HG02678 (cell line): ENCODE data around the gene BLNK.

Experiments used
- ATAC-seq: cut with Tn5 transposase; IDR thresholded peaks from one replicate; pipeline ENCODE4 v1.9.1; 2021; ENCODE audit warnings: mild to moderate bottlenecking, moderate library complexity; ENCODE audit not compliant: unreplicated experiment

BLNK gene

DNA sequence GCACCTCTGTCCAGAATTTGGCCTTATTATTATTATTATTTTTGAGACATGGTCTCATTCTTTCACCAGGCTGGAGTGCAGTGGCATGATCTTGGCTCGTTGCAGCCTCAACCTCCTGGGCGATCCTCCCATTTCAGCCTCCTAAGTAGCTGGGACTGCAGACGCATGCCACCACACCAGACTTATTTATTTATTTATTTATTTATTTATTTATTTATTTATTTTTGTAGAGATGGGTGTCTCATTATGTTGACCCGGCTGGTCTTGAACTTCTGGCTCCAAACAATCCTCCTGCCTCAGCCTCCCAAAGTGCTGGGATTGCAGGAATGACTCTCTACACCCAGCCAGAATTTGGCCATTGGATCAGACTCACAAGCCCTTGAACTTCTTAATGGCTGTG is 6.4 kb downstream of the BLNK start:
- ATAC-seq: no peak

DNA sequence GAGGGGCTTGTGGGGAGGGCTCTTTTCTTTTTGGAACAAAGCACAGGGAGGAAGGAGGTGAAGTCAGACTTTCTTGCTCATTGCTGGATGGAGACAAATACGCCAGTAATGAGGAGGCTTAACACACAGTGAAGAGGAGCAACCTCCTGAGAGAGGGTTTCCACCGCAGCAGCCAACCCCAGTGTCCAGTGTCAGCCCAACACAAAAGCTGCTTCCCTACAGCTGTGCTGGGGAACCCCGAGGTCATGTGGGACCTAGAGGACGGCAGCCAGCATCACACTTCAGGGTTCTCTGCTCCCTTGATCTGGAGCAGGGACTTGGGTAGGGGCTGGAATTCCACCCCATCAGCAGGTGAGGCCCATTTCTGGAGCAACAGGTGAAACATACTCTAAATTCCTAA is 7.7 kb downstream of the BLNK start:
- ATAC-seq: no peak

DNA sequence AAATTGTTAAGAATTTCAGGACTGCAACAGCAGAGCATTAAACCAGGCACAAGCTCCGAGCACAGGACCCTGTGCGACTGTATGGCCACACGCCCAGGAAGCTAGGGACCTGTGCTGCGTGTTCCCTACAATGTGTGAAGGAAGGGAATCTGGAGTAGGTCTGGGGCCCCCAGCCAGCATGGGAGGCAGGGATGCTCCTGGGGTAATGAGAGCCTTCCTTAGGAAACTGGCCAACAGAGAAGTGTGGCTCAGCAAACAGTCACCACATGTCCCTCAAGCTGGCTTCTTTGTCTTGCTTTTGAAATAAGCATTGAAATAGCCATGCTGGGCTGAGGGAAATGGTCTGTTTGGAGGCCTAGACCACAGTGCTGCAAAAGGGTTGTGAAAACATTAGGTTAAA is 8.2 kb downstream of the BLNK start:
- no peak for ATAC-seq

DNA sequence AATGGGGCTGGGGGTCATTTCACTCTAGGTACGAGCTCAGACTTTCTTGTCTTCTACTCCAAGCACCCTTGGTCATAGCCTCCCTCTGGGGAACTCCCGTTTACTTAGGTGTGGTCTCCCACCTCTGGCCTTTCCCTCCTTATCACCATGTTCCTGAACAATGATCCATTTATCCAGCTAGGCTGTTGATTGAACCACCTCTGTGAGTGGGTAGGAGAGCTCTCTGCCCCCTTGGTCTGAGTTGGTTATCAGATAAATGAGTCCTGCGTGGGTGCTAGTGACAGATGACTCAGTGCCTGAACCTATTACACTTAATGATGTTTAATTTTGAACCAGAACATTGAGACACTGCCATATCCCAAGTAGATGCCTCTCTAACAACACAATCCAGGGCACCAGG is 9.4 kb downstream of the BLNK start:
- no peak for ATAC-seq

DNA sequence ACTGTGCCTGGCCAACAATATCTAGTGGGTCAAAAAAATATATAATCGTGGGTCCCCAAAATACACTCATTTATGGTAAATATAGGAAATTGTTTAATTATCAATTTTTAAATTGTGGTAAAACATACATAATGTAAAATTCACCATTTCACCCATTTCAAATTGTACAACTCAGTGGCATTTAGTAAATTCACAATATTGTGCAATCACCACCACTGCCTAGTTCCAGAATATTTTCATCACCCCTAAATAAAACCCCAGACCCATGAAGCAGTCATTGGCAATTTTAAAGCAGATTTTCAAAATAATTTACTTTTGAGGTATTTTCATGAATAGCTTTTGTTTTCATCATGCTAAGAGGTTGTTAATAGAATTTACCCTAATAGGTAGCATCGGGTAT is 10.2 kb downstream of the BLNK start:
- no peak for ATAC-seq

DNA sequence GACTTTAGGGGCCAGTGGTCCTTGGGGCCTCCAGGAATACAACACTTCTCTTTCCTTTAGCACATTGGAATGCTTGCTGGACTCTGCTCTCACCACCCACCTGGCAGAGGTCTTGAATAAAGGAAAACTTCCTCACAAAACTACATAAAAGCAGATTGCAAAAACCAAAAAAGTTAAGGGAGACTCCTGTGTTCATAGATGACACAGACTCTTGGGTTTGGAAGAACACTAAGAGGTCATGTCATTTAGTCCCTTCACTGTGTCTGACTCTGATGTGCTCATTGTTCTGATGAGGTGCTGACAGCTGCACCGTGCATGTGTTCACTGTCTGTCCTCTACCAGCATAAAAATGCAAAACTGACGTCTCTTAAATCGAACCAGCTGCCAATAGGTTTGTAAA is 11.4 kb downstream of the BLNK start:
- peak; percentile 37 for ATAC-seq

DNA sequence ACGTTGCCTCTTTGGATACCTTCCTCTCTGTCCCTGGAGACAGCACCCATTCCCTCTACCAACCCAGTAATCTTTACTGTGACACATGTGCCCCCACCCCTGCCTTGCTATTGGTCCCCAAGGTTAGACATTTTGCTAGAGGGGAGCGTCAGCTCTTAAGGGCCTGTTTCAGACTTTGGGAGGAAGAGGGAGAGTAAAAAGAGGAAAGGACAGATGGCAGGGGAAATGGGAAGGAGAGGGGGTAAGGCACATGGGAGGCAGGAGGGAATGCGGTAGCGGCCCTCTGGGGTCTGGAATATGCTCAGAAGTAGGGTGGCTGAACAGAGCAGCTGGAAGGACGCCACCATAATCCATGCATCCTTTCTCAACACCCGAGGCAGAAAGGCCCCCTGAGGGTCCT is 12.2 kb downstream of the BLNK start:
- no peak for ATAC-seq

DNA sequence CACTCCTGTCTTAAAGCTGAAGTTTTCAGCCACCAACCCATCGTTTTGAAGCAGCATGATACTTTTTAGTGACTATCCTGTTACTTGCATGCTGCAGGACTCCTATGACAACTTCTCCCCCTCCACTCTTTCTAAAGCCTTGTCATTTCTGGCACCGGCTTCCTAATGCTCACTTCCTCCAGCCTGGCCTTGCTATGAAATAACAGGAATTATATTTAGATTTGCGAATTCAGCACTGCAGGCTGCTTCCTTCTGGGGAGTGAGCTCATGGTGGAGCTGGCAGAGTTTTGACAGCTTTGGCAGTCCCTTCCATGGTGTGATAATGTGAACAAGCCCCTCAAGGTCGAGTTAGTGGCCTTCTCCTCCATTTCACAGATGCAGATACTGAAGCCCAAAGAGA is 13.4 kb downstream of the BLNK start:
- ATAC-seq: no peak

DNA sequence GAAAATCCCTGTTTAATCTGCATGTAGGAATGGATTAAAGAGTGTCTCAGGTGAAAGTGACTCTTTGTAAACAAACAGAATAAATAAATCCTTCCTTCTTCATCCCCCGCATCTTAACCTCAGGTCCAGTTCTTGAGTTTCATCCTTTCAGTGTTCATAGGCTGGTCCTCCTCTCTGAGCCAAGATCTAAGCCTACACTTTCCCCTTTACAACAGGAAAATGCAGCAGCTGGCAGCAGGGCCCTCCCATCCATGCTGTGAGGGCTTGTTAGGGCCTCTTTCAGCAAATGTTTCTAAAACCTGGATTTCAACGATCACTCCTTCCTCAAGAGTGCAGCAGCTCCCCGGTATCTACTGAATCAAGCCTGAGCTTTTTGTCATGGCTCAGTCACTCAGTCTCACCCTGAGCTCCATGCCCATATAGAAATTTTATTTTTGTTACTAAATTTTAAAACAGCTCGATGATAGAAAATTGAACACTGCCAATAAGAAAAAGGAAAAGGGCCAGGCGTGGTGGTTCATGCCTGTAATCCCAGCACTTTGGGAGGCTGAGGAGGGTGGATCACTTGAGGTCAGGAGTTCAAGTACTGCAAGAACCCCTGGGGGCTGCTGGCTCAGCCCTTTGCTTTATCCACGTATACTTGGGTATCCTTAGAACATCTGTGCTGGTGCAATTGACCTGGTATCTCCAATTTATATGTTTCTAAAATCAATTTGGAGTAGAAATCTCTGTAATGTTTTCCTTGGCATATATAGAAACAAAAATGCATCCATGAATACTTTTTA is 15.6 kb downstream of the BLNK start:
- no peak for ATAC-seq

DNA sequence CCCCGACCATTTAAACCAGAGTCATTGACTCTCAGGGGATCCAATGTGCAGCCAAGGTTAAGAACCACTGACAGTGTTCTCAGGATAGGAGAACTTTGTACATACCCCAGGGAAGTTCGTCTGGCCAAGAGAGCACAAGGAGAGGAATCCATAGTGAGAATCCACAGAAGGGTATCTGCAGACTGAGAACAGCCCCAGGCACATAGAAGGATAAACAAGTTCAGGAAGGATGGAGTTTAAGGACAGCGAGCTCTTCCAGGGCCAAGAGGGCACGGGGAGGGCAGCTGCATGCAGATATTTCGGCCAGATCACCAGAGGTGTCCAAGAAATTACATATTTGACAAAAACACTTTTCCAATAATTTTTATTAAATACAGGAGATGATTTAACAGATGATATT is 16.4 kb downstream of the BLNK start:
- no peak for ATAC-seq

DNA sequence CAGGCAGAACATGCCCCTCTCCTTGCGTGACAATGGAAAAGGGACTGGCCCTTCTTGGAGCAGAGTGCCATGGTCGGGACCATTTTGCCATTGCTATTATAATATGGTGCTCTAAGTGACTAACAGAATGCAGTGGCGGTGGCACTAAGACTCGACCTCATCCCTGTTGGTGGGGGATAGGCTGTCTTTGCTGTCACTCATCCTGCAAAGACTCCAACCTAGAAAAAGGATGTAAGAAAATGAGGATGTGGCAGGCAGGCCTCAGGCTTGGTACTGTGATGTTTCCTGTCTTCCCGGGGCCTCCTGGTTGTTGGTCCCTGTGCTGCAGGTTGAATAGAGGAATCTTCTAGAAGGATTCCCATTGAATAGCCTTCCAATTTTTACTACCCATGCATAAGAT is 18.6 kb downstream of the BLNK start:
- ATAC-seq: no peak

DNA sequence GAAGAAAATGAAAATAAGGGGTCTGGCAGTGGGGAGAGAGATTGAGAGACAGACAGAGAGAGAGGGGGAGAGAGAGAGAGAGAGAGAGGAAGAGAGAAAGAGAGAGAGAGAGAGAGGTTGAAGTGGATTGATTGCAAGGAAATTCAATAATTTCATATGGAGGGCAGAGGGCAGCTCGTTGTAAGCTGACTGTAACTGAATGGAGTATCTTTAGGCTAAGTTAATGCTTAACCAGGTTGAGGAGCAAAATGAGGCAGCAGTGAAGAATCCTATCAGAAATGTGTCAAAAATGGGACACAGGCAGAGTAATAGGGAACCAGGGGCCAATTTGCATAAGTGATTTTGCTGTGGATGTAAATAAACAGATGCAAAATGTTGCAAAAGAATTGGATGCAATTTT is 21.0 kb downstream of the BLNK start:
- ATAC-seq: no peak

DNA sequence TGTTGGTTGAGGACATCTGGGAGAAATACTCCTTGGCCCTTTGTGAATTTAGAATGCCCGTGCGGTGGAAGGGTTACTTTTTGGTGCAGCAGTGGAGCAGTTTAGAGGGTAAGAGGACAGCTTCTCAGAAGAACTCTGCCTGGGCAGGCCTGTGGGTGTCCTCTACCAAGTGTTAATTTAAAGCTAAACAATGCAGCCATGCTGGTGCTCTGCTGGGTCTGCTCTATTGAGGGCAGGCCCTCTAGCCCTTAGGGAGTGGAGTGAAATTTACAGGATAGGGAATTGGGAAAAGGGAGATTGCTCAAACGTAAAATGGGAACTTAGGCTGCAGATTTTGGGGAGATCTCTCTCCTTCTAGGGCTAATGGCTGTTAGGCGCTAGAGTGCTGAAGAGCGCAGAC is 22.1 kb downstream of the BLNK start:
- ATAC-seq: no peak

DNA sequence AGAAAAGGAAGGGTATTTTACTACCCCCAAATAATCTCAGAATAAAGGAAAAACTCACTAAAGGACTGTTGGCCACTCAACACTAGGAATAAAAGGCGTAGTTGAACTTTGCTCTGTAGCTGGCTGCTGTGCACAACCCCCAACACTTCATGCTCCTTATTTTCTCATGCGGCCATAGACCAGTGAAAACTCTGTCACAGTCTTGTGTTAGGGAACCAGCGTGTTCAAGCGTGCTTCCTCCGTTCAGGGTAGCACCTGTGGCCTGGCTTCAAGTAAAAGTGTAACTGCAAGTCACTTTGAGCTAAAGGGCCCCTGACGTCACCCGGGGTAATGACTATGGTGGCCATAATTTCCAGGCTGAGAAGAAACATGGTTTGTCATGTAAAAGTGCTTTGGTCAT is 27.0 kb downstream of the BLNK start:
- peak; percentile 97 for ATAC-seq

DNA sequence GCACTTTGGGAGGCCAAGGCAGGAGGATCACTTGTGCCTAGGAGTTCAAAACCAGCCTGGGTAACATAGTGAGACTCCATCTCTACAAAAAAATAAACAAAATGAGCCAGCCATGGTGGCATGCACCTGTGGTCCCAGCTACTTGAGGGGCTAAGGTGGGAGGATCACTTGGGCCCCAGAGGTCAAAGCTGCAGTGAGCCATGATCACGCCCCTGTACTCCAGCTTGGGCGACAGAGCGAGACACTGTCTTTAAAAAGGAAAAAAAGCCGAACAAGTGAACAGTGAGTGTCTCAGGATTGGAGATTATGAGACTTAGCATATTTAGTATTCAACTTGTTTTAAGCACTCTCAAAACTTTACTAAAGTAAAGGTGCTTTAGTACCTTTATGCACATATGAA is 28.1 kb downstream of the BLNK start:
- no peak for ATAC-seq

DNA sequence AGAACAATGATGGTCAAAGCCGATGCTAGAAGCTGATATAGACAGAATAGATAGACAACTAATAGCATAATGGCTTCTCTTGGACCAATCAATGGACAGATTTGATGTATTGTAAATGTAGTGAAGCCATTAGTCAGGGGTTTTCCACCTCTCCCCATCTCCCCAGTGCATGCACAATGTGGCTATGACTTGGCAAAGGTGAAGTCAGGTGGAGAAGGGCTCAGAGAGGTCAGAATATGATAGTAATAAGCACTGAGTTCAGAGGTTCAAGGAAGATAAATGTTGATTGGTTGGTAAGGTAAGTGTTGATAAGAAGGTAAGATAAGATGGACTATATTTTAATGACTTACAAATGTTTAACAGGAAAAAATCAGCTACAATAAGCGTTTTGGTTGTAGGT is 28.5 kb downstream of the BLNK start:
- no peak for ATAC-seq

DNA sequence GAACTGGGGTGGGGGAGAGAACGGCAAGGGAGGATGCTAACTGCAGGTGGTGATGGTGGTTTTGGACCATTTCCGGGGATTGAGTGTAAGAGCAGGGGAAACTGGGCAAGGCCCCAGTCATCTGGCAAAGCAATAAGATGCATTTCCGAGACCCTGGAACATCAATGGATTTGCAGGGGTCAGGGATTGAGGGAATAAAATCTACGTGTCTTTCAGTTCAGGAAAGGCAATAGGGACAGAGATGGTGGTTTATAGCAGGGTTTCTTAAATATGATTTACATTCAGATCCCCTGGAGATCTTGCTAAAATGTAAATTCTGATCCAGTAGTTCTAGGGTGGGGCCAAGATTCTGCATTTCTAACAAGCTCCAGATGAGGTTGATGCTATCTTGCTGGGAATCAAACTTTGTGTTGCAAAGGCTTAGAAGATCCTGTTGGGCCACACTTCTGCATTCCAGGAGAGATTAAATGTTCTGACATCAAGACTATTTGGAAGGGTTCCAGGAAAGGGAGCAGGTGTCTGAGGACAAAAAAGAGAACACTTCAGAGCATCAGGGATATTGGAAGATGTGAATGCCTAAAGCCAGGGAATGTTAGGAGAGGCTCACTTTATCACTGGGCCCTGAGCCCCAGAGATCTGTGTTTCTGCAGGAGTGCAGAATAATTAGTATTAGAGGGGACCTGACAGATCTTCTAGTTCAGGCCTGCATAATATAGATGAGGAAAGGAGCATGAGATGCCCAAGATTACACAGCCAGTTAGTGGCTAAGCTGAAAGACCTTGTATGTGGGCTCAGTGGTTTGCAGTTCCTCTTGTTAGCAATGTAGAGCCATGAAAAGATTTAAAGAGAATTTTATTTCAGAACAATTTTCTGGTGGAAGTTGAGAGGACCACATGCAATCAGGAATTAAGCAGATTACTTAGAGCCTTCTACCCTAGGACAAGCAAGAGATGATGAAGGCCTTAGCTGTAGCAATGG is 32.4 kb downstream of the BLNK start:
- no peak for ATAC-seq

DNA sequence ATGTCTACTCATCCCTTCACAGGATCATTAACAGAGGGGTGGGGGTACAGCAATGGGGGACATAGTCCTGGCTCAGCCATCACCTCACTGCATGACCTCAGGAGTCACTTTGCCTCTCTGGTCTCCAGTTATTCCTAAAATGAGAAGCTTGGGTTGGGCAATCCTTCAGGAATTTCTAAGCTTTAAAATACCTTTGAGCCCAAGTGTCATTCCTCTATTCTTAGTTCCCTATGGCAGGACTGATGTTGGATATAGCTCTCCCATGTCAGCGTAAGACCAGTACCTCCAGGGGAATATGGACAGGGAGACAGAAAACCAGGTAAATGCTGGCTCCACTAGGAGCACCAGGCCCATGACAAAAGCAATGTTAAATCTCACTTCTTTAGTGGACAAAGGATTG is 34.5 kb downstream of the BLNK start:
- no peak for ATAC-seq

DNA sequence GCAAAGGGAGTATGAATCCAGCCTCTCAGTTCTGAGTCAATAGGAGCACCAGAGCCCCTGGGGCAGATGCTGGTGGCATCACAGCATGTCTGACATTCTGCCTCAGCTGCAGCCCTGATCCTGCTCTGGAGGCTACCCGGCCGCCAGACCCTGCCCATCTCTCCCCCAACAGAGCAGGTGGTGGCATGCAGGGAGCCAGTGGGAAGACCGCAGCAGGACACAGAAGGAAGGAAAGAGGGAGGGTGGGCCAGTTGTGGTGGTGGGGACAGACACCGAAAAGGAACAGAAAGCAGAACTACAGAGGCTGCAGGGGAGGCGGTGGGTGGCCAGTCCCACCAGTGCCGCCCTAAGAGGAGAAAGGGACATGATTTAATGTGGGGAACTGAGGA is 35.3 kb downstream of the BLNK start:
- ATAC-seq: no peak

DNA sequence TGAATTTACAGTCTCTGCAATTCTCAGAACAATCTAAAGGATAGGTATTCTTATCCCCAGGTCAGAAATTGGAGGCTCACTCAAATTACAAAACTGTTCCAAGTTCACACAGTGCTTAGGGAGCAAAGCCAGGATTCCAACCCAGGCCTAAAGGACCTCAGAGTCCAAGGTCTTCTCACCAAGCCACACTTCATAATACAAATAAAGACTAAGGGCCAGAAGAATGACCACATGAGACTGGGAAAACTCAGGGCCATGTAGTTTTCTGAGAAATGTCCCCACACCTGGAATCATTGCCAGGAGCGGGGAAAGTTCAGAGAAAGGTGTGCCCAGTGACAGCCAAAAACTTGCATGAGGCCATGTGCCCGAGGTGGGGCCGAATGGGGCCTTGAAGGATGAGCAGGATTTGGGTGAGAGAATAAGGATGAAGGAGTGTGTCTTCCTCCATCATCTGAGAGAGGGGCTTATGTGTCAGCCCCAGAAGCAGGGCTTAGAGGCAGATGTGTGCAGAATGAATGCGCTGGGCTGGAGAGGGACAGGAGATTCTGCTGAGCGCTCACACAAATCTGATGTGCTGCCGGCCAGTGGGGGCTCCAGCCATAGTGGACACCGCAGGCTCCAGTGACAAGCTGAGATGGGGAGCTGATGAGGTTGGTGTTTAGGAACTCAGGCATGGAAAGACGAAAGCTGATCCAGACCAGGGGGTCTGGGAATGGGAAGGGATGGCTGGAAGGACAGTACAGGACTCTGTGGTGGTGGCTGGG is 35.9 kb downstream of the BLNK start:
- ATAC-seq: no peak

DNA sequence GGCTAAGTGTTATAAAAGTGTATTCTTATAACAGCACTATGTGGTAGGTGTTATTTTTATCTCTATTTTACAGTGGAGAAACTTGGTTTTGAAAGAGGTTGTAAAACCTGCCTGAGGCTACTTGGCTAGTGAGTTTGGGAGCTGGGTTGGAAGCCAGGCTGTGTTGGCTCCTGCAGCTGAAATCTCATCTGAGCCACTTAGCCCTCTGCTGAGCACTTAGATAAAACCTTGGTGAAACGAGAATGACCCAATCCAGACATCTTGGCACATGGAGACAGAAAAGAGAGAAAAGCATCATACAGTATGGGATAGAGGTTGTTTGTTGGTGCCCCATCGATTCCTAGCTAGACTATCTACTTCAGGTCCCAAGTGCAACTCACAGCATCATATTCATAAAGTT is 37.4 kb downstream of the BLNK start:
- no peak for ATAC-seq
